ENCODE measurements around the gene OR6Q1.

The OR6Q1 gene

GRCh38 chr11:58058276-58059006, 27.7 kb downstream of the OR6Q1 start:
- no peak for DNase-seq

- no peak for DNase-seq
Observed at GRCh38 chr11:58059007-58059350, 28.2 kb downstream of the OR6Q1 start.

DNA sequence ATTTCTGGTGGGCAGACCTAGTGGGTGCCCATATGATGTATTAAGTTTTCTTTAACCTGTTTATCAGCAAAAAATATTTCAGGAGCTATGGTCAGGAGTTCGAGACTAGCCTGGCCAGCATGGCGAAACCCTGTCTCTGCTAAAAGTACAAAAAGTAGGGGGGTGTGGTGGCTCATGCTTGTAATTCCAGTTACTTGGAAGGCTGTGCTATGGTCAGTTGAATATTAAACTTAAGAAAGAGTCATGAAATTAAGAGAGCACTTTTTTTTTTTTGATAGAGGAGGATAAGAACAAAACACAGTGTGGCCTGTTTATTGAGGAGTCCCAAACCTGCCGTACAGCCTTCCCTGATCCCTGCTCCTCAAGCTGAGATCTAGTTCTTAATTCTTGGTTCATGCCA, 29.8 kb downstream of the OR6Q1 start:
- DNase-seq = no peak

GRCh38 chr11:58060939-58061672, 30.4 kb downstream of the OR6Q1 start:
- no peak for DNase-seq

DNA sequence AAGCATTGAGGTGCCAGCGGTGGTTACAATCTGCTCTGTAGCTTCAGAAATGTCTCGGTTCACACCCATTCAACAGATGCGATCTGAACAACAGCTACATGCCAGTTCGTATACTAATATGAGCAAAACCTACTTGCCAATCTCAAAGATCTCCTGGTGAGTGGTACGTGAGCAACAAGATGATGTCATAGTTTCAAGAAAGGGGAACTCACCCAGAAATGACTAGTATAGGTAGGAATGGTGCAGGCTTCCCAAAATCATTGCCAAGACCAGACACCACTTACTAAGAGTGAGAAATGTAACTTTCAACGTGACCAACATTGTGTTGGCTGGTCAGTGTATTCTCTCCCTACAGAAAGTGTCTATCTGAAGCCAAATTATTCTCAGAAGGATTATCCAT, 31.1 kb downstream of the OR6Q1 start:
- DNase-seq = no peak

DNA sequence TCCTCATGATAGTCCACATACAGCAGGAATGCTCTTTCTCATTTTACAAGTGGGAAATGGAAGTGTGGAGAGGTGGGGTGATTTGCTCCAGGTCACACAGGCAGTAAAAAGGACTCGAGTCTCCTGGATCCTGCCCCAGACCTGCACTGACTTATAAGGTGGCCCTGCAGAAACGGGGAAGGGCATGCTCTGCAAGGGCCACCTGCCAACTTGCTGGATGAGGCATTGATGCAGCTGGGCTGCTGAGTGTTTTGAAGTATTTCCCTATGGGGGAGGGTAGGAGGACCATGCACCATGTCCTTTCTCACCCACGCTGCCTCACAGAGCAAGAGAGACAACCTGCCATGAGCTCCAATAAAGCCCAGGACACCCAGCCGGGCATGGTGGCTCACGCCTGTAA, 36.9 kb downstream of the OR6Q1 start:
- DNase-seq = no peak

DNA sequence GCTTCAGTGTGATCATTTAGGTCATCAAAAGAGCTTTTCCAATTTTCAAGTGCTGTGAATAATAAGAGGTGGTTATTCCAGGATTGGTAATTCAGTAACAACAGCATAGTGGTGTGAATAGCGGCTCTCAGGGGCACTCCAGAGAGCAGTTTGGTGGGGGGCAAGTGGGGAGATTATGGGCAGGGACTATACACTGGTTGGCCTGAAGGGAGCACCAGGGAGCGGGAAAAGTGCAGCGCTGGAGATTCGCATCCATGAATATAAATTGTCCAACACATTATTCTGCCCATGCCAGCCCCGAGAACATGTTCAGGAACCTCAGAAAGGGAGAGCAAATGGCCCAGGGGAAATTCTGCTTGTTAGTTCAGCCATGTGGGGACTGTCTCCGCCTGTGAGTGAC, 37.9 kb downstream of the OR6Q1 start:
- no peak for DNase-seq

DNA sequence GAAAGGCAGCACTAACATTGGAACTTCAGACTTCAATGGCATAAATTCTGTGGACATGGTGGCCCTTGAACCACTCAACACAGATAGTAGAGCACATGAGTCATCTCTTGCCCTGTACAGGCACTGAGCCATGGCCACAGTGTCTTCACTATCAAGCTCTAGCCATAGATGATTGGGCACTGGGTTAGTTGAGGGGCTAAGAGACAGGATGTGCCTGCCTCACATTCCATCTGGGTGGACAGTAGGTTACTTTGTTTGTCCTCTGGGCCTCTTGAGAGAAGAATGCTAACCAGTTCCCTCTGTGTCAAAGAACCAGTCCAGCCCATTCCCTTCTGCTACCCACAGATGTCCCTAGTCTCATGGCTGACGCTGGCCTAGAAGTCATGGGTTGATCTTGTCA, 39.8 kb downstream of the OR6Q1 start:
- no peak for DNase-seq

- no peak for DNase-seq
Observed at GRCh38 chr11:58075781-58076180, 45.0 kb downstream of the OR6Q1 start.
